ENCODE measurements around the gene GTF2F2.

DNA sequence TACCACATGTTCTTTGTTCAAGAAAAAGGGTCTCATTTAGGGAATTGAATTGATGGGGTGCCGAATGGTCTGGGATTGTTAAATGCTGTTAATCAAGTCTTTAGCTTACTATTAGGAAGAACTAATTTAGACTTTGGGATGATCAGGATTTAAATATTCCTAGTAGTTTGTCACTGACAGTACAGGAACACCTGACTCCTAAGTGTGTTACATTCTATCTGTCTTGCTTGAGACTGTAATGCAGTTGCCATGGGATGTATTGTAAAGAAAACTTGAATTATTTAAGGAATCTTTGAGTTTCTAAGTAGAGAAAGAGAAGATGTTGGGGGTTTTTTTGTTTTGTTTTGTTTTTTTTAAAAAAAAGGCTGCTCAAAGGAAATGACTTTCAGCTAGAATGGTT is 98.4 kb downstream of the GTF2F2 start:
- TF ChIP-seq YY1 (IDR thresholded peaks at IDR 0.05; ENCODE audit: extremely low read depth, insufficient replicate concordance, low read depth, low read length) (no peak), SRF (IDR thresholded peaks at IDR 0.05; ENCODE audit: low read depth) (no peak), ZFX (IDR thresholded peaks at IDR 0.05) (no peak), CTCF (IDR thresholded peaks at IDR 0.05 in 2 of 3, conservative IDR thresholded peaks at IDR 0.05 in 1 of 3; ENCODE audit: borderline replicate concordance in 1 of 3, insufficient read depth in 1 of 3, low read depth in 2 of 3, low read length in 2 of 3) (no peak)

Data from HCT116 (cell line).